ENCODE data around the gene TEPSIN.

Gene TEPSIN, protein sequence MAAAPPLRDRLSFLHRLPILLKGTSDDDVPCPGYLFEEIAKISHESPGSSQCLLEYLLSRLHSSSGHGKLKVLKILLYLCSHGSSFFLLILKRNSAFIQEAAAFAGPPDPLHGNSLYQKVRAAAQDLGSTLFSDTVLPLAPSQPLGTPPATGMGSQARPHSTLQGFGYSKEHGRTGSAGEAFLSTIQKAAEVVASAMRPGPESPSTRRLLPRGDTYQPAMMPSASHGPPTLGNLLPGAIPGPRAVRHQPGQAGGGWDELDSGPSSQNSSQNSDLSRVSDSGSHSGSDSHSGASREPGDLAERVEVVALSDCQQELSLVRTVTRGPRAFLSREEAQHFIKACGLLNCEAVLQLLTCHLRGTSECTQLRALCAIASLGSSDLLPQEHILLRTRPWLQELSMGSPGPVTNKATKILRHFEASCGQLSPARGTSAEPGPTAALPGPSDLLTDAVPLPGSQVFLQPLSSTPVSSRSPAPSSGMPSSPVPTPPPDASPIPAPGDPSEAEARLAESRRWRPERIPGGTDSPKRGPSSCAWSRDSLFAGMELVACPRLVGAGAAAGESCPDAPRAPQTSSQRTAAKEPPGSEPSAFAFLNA

DNA sequence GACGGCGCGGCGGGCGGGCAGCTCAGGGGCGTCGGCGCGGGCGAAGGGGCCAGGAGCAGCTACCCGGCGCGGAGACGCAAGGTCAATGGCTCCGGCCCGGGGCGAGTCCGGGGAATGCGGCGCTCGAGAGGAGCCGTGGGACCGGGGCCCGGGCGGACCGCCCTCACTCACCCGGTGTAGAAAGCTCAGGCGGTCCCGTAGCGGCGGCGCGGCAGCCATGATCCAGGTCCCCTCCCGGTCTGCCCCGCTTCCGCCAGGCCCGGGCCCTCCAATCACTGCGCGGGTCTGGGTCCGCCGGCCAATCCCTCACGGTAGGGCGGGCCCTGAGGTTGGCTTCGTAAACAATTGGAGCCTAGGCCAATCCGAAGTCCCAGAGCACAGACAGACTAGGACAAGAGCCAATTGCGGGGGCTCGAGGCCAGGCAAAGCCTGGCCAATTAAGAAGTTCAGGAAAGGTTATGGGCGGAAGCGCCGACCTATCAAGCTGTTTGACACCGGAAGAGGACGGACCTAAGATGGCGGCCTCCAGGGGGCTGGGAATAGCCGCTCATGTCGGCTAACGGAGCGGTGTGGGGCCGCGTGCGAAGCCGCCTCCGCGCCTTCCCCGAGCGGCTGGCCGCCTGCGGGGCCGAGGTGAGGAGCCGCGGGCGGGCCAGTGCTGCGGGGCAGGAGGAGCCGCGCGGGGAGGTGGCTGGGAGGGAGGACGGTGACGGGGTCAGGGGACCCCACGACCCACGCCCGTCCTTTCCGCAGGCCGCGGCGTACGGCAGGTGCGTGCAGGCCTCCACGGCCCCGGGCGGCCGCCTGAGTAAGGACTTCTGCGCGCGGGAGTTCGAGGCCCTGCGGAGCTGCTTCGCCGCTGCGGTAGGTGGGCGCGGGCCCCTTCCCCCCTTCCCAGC lies at the start of gene TEPSIN, which contains the start of gene NDUFAF8:
TEPSIN (minus strand) TSS at position 241 of the 899 bp plus-strand sequence; CDS start at position 219, 22 bp downstream.
NDUFAF8 (plus strand) TSS at position 504 of the 899 bp plus-strand sequence; CDS start at position 550, 46 bp downstream.
- peak; percentile 94 for DNase-seq

DNA sequence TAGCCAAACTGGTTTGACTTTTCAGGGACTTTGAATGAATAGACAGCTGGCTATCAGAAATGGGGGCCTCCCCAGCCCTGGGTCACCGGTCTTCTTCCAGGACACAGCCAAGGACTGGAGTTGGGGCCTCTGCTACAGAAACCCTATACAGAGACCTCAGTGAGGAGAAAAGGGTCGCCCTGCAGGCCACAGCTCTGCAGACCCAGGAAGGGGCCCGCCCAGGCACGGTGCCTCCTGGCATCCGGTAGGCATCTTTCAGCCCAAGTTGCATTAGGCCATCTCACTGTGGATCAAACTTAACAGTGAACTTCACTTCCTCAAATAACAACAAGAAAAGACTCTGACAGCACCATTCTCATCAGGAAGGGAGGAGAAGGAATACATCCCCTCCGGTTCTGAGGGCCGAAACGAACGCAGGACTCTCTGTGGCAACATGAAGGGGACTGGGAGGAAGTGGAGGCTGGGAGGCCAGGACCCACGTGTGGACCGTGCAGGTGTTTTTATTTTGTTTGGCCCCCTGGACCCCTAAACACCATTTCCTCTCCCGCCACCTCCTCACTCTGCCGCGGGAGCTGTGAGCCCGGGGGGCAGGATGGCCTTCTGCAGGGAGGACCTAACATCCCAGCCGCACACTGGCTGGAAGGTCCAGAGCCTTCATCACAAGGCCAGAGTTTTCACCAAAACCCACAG lies 49.0 kb upstream of the TEPSIN start:
- peak; percentile 16 for DNase-seq

DNA sequence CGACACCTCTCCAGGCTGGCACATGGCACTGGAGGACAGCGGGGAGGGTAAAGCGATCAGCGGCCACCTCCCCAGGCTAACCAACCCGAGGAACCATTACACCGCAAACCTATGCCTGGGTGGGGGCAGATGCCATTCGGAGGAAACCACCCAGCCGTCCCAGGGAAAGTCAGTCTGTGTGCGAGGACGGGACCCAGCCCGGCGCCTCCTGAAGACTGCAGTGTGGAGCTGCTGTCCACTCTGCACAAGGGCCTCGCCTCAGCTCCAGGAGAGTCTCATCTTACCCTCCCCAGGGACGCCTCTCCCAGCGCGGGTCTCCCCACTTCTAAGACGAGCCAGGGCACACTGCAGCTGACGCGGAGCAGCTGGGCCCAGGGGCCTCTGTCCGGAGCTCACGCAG lies 48.3 kb upstream of the TEPSIN start:
- no peak for DNase-seq

DNA sequence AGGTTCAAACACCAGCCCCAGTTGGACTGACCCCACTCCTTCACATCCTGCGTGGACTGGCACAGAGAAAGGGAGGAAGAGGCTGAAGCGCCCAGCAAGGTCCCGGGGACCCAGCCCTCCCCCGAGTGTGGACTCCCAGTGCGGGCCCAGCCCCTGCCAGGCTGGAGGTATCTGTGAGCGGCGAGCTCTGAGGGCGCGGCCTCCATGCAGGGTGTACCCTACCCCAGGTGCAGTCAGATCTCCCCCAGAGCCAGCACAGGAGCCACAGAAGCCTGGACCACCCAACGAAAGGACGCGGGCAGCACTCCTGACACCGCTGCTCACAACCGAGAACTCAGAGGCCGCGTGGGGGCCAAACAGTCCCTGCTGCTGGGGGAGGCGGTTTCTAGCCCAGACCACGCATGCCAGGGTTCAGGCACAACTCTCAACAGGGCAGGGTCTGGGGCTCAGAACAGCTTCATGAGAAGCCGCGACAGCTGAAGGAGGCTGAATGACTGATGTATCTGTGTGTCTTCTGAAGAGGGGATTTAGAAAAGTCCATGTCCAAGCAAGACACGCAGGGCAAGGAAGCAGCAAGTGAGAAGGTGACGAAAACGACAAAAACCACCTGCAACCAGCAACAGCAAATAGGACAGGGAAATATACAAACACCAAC lies 47.8 kb upstream of the TEPSIN start:
- DNase-seq, result no peak

DNA sequence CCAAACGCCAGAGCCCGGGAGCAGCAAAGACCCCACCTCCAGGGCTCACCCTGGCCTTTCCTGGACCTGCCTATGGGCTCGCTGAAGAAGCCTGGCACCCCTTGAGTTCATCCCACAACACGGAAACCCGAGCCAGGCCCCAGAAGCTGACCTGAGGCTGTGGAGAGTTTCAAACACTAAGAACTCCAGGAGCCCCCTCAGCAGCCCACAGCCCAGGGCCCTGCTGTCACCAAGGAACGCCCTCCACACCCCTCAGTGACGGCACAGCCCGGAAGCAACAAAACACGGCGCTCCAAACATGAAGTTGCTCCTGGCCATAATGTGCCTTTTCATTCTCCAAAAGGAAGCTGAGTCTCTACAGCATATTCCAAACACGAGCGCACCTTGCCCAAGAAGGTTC lies 47.0 kb upstream of the TEPSIN start:
- no peak for DNase-seq

DNA sequence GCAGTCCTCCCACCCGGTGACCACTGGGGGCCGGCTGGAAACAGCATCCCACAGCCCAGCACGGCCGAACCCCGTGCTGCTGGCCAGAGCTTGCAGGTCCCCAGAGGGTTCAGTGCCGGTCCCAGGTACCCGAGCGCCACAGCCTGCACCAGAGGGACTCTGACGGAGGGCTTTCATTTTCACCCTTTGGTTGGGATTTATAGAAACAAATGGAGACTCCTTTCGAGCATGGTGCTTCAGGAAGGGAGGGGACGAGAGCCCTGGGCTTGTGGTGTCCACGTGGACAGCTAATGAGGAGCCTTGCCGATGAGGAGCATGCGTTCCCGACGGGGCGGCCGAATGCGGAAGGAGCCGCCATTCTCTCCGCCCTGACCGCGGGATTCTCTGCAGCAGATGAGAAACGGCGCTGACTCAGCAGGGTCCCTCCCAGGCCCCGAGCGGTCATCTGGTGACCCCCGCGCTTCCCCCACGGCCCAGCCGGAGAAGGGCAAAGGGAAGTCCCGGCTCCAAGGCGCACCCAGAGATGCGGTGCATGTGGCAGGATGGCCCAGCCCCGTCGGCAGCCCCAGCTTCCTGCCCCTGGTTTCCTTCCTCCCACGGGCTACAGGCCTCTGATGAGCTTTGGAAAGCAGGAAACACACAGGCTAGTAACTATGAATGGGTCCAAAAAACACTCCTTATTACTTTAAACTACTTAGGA lies 46.5 kb upstream of the TEPSIN start:
- peak; percentile 68 for DNase-seq

DNA sequence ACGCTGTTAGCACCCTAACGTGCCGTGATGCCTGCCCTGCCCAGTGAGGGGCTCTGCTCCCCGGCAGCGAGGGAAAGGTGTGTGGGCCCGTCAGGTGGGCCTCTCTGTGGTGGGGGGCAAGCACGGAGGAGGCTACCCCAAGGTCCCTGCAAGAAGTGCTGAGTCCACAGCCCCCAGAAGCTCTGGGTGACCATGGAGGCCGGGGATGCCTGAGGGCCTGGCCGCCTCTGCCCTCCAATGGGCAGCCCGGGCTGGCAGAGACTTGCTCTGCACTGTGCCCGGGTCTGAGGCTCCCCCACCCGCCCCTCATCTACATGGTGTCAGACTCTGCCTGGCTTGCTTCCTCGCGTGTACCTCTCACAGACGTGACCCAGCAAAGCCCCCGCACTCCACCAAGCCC lies 44.0 kb upstream of the TEPSIN start:
- no peak for DNase-seq

DNA sequence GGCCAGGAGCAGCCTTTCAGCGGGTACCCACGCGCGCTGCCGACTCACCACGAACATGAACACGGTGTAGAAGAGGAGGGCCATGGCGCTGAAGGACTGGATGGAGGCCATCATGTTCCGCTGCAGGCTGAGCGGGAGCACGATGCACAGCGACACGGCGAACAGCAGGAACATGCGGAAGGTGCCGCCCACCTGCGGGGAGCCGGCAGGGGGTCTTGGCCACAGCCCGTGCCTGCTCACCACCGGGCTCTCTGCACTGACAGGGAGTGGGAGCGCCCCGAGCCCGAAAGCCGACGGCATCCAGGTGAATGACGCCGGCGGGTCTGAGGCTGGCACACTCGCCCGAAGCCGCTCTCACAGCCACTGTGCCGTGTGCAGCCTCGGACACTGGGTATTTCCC lies 43.3 kb upstream of the TEPSIN start:
- DNase-seq, result no peak

DNA sequence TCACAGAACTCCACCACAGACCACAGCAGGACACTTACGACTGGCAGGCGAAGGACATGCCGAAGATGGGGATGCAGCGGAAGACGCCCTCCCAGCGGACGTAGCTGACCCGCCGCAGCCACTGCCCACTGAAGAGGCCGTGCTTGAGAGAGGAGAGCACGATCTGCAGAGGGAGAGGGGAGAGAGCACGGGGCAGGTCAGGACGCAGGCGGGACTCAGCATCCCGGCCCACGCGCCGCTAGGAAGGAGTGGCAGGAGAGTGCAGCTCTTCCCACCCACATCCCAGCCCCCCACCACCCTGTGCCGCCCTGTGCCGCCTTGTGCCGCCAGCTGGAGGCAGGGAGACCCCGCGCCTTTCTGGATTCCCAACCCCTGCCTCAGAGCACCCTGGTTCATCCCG lies 41.7 kb upstream of the TEPSIN start:
- DNase-seq, result no peak

DNA sequence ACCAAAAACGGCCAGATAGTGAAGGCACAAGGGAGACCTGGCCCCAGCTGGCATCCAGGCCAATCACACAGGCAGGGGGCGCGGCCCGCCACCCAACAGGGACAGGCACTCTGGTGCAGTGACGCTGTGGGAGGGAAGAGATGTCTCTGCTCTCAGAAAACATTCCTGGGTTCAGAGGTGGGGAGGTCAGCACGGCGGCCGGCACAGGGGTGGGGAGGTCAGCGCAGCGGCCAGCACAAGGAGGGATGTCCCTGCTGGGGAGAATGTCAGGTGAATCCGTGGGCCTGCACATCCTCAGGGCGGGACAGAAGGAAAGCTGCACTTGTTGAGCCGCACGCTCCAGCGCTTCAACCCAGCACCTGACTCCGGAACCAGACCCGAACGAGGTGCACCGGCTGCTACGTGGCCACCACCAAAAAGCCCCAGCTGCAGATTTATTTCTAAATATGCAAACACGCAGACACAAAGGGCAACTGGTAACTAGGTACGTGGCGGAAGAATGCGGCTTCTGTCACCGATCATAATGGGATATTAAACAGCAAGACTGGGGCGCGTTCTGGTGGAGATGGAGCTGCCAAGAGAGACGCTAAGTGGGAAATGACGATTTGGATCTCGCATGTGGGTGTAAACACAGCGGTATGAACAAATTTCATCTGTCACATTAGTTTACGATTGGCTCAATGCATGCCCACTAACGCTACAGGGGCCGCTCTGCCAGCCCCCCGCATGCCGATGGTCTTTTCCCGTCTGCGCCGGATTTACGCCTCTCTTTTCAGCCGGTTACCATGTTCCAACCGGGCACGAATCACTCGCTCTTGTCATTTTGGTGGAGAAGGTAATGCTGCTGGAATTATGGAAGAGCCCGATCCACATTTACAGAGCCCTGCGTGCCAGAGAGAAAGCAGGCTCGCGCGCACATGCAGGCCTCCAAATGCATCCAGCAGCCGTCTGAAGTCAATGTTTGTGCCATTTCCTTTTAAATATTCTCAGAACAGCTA lies 40.7 kb upstream of the TEPSIN start:
- DNase-seq, result no peak

DNA sequence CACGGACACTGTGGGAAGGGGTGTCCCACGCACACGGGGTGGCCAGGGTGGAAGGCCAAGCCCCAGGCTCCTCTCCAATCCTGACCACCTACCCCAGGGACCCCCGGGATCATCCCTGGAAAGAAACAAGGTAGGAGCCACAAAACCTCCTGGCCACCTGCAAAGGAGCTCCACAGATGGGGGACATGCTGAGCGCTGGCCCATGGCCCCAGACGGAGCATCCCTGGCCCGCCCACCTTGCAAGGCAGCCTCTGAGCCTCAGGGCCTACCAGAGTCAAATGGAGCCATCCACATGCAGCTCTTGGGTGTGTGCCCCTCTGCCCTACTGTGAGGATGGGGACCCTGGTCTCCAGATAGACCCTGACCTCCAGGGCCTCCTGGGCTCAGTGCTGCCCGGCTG lies 40.0 kb upstream of the TEPSIN start:
- DNase-seq, result no peak

DNA sequence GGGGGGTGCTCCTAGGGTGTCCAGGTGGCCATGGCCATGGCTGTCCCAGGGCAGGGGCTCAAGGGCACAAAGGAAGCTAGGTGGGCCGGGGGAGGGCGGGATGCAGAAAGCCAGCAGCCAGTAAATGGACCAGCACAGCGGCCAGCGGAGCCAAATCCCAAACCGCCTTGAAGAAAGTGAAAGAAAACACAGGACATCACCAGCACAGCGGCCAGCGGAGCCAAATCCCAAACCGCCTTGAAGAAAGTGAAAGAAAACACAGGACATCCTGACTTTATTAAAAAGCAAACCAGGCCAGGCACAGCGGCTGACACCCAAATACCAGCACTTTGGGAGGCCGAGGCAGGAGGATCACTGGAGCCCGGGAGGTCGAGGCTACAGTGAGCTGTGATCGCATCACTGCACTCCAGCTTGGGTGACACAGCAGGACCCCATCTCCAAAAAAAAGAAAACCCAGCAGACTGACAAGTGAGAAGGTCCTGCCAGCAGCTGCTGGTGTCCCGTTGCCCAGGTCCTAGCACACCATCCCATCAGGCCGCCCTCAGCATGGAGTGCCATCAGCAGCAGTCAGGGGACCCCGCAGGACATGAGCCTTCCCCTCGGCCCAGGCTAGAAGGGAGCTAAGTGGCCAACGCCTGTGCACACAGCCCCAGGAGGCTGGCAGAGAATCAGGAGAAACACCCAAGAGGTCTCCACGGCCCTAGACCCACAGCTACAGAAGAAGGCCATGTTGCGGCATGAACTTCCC lies 39.3 kb upstream of the TEPSIN start:
- DNase-seq, result no peak

DNA sequence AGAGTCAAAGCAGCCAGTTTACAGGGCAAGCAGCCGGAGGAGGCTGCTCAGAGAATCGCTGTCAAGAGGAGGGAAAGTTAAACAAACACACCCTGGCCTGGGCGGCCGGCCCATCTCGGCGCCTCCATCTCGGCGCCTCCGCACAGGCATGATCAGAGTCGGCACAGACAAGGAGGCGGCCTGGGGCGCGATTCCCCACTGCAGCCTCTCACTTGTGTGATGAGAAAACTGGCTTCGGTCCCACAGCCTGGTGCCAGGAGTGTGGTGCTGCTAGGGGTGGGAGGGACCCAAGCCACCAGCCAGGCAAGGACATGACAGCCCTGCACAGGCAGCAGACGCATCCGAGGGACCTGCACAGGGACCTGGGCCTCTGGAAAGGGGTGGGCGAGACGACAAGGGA lies 38.6 kb upstream of the TEPSIN start:
- DNase-seq, result no peak

DNA sequence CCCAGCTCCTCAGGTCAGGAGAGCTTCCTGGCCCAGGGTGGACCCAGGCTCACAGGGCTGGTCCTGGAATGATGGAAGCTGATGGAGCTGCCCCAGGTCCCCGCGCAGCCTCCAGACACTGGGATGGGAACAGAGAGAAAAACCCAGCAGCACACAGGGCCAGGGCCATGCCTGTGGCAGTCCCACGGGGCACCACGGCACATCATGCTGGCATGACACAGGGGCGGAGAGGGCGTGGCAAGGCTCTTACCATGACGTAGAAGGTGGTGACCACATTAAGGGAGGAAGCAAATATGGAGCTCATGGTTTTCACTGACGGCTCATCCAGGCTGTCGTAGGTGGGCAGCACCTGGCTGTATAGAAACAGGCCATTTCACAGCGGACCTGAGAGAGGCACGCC lies 37.9 kb upstream of the TEPSIN start:
- DNase-seq, result no peak

DNA sequence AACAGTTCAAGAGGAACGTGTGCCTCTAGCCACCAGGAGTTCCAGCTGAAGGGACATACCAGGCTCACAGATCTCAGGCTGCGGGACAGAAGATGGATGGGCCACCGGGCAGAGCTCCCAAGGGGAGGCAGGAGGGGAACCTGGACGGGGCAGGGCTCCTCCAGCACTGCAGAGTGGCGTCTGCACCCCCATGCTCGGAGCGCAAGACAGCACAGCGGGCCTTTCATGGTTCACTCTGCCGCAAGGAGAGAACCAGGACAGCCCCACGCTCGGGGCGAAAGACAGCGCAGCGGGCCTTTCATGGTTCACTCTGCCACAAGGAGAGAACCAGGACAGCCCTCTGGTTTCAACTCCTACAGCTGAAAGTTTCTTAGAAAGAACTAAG lies 35.6 kb upstream of the TEPSIN start:
- no peak for DNase-seq

DNA sequence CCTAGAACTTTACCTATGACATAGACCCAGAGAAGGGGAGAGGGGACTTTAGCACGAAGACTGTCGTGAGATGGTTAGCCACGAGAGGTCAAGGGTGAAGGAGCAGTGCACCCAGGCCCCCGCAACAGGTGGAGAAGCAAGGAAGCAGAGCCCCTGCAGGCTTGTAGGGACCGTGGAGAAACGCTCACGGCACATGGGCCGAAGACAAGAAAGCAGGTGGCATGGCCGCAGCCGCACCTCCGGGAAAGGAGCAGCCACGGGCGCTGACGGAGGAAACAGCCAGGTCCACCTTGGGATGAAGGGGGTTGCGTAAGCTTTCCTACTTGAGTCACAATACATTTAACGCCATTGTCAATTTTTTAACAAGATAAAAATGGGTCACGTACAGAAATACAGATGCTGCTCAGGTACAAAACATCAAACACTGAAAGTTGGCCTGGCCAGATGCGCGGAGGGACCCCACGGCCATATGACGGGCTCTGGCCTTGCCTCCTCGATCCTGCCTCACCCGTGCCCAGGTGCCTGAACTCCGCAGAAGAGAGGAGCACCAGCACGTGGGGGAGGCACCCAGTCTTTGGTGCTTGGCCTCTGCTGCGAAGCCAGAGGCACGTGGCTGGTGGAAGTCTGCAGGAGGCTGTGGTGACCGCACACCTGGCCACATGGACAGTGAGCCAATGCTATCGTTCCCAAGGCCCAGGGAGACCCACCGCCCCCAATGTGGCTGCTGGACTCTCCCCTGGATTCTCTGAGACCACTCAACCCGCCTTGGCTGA lies 35.0 kb upstream of the TEPSIN start:
- DNase-seq, result no peak

DNA sequence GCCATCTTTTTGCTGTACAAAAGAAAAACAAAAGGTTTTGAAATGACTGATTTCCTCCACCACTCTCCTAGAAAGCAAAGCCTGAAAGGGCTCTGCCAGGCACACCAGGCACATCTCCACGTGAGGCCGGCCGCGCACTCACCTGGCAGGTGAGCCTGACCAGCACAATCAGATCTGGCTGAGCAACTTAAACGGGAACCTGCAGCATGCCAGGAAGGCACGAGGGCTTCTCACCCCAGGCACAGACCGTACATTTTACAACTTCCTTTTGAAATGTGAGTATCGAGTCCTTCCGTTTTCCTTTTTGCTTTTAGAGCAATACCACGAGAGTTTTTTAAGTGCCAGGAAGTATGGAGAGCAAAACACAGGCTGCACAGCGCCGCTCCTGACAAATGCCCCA lies 33.8 kb upstream of the TEPSIN start:
- DNase-seq, result no peak

DNA sequence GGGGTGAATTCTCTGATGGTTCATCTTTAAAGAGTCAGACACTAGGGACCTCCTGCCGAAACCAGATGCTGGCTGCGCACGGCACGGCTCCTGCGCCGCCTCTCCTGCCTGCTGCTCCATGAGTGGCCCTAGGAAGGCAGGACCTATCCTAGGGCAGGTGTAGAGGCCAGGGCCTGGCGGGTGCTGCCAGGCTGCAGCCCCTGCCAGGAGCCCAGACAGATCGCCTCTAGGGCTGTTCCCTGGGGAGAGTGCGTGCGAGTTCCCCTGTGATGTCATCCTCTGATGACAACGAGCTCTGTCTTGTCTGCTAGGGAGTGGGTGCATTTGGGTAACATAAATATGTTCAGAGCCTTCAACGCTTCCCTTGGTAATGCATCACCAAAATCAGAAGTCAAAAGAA lies 32.4 kb upstream of the TEPSIN start:
- DNase-seq, result no peak

DNA sequence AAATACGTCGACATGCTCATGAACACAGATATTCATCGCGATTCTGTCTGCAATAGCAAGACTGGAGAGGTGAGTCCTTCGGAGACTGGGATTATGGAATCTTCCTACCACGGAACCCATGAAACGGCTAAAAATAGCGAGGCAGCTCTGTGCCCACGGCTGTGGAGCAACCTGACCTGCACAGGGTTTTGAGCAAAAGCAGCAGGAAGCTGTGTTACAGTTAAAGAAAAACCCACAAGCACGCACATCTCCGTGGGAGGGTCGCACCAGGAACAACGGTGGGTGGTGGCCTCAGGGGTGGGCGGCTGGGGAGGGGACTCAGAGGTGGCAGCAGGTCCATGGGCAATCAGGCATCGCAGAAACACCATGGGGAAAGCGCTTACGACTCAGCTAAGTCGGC lies 31.4 kb upstream of the TEPSIN start:
- DNase-seq, result no peak

Data from CD4-positive, alpha-beta T cell treated with Interleukin-17A for 4 hours (primary cell).